Mammary epithelial cell (primary cell): Measurements from ENCODE around the gene SLC22A2.

Experiments
- CTCF ChIP-seq, 2 donors: IDR thresholded peaks in 1 of 2; conservative IDR thresholded peaks in 1 of 2; 2 replicates each; pipeline ENCODE4 v1.5.1; 2011 to 2012; ENCODE audit warnings: inconsistent platforms in 2 of 2, low read length in 2 of 2, mild to moderate bottlenecking in 2 of 2, control low read depth in 1 of 2, low read depth in 1 of 2; ENCODE audit not compliant: insufficient read depth in 1 of 2; ENCODE audit errors: extremely low read depth in 1 of 2
- EZH2 ChIP-seq: IDR thresholded peaks from 2 replicates; pipeline ENCODE4 v1.6.1; 2012; ENCODE audit warnings: low read length, inconsistent platforms, borderline replicate concordance

- TF ChIP-seq CTCF (conservative IDR thresholded peaks at IDR 0.05 in 1 of 2, IDR thresholded peaks at IDR 0.05 in 1 of 2; ENCODE audit: extremely low read depth in 1 of 2, insufficient read depth in 1 of 2, low read depth in 1 of 2, low read length in 2 of 2): no peak
- no peak for TF ChIP-seq EZH2
These were observed 65.8 kb downstream of the SLC22A2 start for GRCh38 chr6:160192840-160193239.
